H9 (cell line): ENCODE results near the gene MICALL2. TPM values are rescaled to one million over a fixed set of nuclear protein-coding genes. Genes with fewer than 3 reads are reported as not detected.

Experiments
- DNase-seq: peaks from one replicate; pipeline ENCODE4 v3.0.0-alpha.2; 2017
- H2AFZ ChIP-seq: one replicate; pipeline ENCODE4 v1.6.1; 2013; ENCODE audit warnings: mild to moderate bottlenecking, low read length, control low read depth, moderate library complexity
- H2AK5ac ChIP-seq: 2 replicates; pipeline ENCODE4 v1.6.1; 2013; ENCODE audit warnings: low read length, control low read depth, mixed read lengths; ENCODE audit not compliant: insufficient read length
- H2BK120ac ChIP-seq: one replicate; pipeline ENCODE4 v1.6.1; 2013; ENCODE audit warnings: low read depth, mild to moderate bottlenecking, low read length, control low read depth, inconsistent platforms; ENCODE audit not compliant: poor library complexity, severe bottlenecking
- H2BK12ac ChIP-seq: 2 replicates; pipeline ENCODE4 v1.6.1; 2013; ENCODE audit warnings: low read length, control low read depth, mixed read lengths, low read depth; ENCODE audit not compliant: insufficient read length
- H2BK15ac ChIP-seq: 2 replicates; pipeline ENCODE4 v1.6.1; 2013; ENCODE audit warnings: low read depth, low read length, control low read depth
- H2BK20ac ChIP-seq: one replicate; pipeline ENCODE4 v1.6.1; 2013; ENCODE audit warnings: low read depth, mild to moderate bottlenecking, low read length, control low read depth, inconsistent platforms; ENCODE audit not compliant: poor library complexity, severe bottlenecking
- H2BK5ac ChIP-seq: 2 replicates; pipeline ENCODE4 v1.6.1; 2013; ENCODE audit warnings: low read length, control low read depth, mixed read lengths; ENCODE audit not compliant: insufficient read length
- H3K14ac ChIP-seq: 2 replicates; pipeline ENCODE4 v1.6.1; 2013; ENCODE audit warnings: low read length, control low read depth; ENCODE audit not compliant: insufficient read depth
- H3K18ac ChIP-seq: 2 replicates; pipeline ENCODE4 v1.6.1; 2013; ENCODE audit warnings: low read depth, mild to moderate bottlenecking, mixed read lengths, low read length, control low read depth; ENCODE audit not compliant: insufficient read length
- H3K23ac ChIP-seq: 2 replicates; pipeline ENCODE4 v1.6.1; 2013; ENCODE audit warnings: low read length, control low read depth, mixed read lengths, low read depth; ENCODE audit not compliant: insufficient read length
- H3K23me2 ChIP-seq: 2 replicates; pipeline ENCODE4 v1.6.1; 2013; ENCODE audit warnings: low read depth, mild to moderate bottlenecking, mixed read lengths, low read length, control low read depth; ENCODE audit not compliant: insufficient read length, poor library complexity, severe bottlenecking
- H3K27ac ChIP-seq: 2 replicates; pipeline ENCODE4 v1.5.1; 2013; ENCODE audit warnings: low read length, control low read depth, mixed read lengths, low read depth; ENCODE audit not compliant: insufficient read length
- H3K27me3 ChIP-seq: 2 replicates; pipeline ENCODE4 v1.6.1; 2013; ENCODE audit warnings: low read length, control low read depth, inconsistent platforms; ENCODE audit not compliant: insufficient read depth
- H3K4ac ChIP-seq: 2 replicates; pipeline ENCODE4 v1.6.1; 2013; ENCODE audit warnings: low read depth, mild to moderate bottlenecking, control low read depth, inconsistent platforms, low read length, moderate library complexity
- H3K4me1 ChIP-seq: 2 replicates; pipeline ENCODE4 v1.6.1; 2013; ENCODE audit warnings: low read length, control low read depth, inconsistent platforms; ENCODE audit not compliant: insufficient read depth
- H3K4me2 ChIP-seq: 2 replicates; pipeline ENCODE4 v1.6.1; 2013; ENCODE audit warnings: low read length, control low read depth, mixed read lengths; ENCODE audit not compliant: insufficient read length, insufficient read depth
- H3K56ac ChIP-seq: 2 replicates; pipeline ENCODE4 v1.6.1; 2013; ENCODE audit warnings: low read depth, mild to moderate bottlenecking, mixed read lengths, low read length, control low read depth; ENCODE audit not compliant: insufficient read length
- H3K79me1 ChIP-seq: 2 replicates; pipeline ENCODE4 v1.6.1; 2013; ENCODE audit warnings: low read depth, mild to moderate bottlenecking, moderate library complexity, low read length, control low read depth, inconsistent platforms; ENCODE audit not compliant: insufficient read depth, poor library complexity, severe bottlenecking
- H3K79me2 ChIP-seq: 2 replicates; pipeline ENCODE4 v1.6.1; 2013; ENCODE audit warnings: low read length, control low read depth, inconsistent platforms; ENCODE audit not compliant: insufficient read depth
- H3K9ac ChIP-seq: 2 replicates; pipeline ENCODE4 v1.6.1; 2013; ENCODE audit warnings: low read length, control low read depth, mixed read lengths; ENCODE audit not compliant: insufficient read length; ENCODE audit errors: extremely low read depth
- H3K9me3 ChIP-seq: one replicate; pipeline ENCODE4 v1.6.1; 2013; ENCODE audit warnings: low read depth, low read length, inconsistent platforms; ENCODE audit not compliant: control insufficient read depth
- H3T11ph ChIP-seq: one replicate; pipeline ENCODE4 v1.6.1; 2013; ENCODE audit warnings: mild to moderate bottlenecking, low read length, control low read depth, inconsistent platforms
- H4K20me1 ChIP-seq: one replicate; pipeline ENCODE4 v1.6.1; 2013; ENCODE audit not compliant: control insufficient read depth, insufficient read length, insufficient read depth
- H4K5ac ChIP-seq: 2 replicates; pipeline ENCODE4 v1.6.1; 2013; ENCODE audit warnings: low read depth, mild to moderate bottlenecking, mixed read lengths, low read length, control low read depth; ENCODE audit not compliant: insufficient read length
- H4K8ac ChIP-seq: replicated peaks from 2 replicates; pipeline ENCODE4 v1.6.1; 2013; ENCODE audit warnings: low read length, control low read depth, mixed read lengths, low read depth; ENCODE audit not compliant: insufficient read length
- H4K91ac ChIP-seq: 2 replicates; pipeline ENCODE4 v1.6.1; 2013; ENCODE audit warnings: low read depth, mild to moderate bottlenecking, moderate library complexity, mixed read lengths, low read length, control low read depth; ENCODE audit not compliant: insufficient read length
- H3K27ac Mint-ChIP-seq, 3 experiments: 2 replicates in 2 of 3; 3 replicates in 1 of 3; pipeline ENCODE4 v1.8.0; 2020 to 2021; ENCODE audit warnings: mixed read lengths in 3 of 3, mild to moderate bottlenecking in 1 of 3, moderate library complexity in 1 of 3
- H3K27me3 Mint-ChIP-seq: 2 replicates; pipeline ENCODE4 v1.8.0; 2021; ENCODE audit warnings: low read depth, mild to moderate bottlenecking, moderate library complexity, mixed read lengths
- H3K36me3 Mint-ChIP-seq, 3 experiments: 2 replicates in 2 of 3; 3 replicates in 1 of 3; pipeline ENCODE4 v1.8.0; 2020 to 2021; ENCODE audit warnings: low read depth in 3 of 3, mixed read lengths in 3 of 3; ENCODE audit not compliant: insufficient read depth in 1 of 3
- H3K4me1 Mint-ChIP-seq, 2 experiments: 2 replicates each; pipeline ENCODE4 v1.8.0; 2020; ENCODE audit warnings: mixed read lengths in 2 of 2
- H3K4me3 Mint-ChIP-seq, 2 experiments: 2 replicates in 1 of 2; 3 replicates in 1 of 2; pipeline ENCODE4 v1.8.0; 2020 to 2021; ENCODE audit warnings: mild to moderate bottlenecking in 2 of 2, mixed read lengths in 2 of 2, moderate library complexity in 1 of 2
- H3K9me3 Mint-ChIP-seq, 2 experiments: 2 replicates in 1 of 2; 3 replicates in 1 of 2; pipeline ENCODE4 v1.8.0; 2020; ENCODE audit warnings: mild to moderate bottlenecking in 2 of 2, mixed read lengths in 2 of 2, moderate library complexity in 1 of 2
- CTCF ChIP-seq: fragments of 200-600 bp; sonication (generic); conservative IDR thresholded peaks from 3 replicates; pipeline ENCODE4 v1.8.0; 2021; ENCODE audit warnings: antibody characterized with exemption, mild to moderate bottlenecking
- WGBS: extraction: QIAGEN DNeasy Blood & Tissue Kit; methylation state at CpG from one replicate; pipeline ENCODE4 v1.1.7; 2013; ENCODE audit warnings: missing lambda C conversion rate, low lambda C conversion rate, mixed read lengths; ENCODE audit not compliant: insufficient read length; ENCODE audit errors: extremely low coverage; 5-methylcytosine and 5-hydroxymethylcytosine counted together
- total RNA-seq: library from RNA; stranded (reverse); gene quantifications from 2 replicates; pipeline ENCODE4 v1.2.1, GENCODE V29; 2021

Gene MICALL2
- total RNA-seq, 1 experiment from 2014 or later, result 7.1 TPM

GRCh38 chr7:1427064-1427657 is 32.1 kb downstream of the MICALL2 start:
- Histone ChIP-seq H3K23ac (no peak overlapping the region), H2BK12ac (no peak overlapping the region), H4K20me1 (no peaks in the 10 kb centered on the region), H3K14ac (no peak overlapping the region), H4K91ac (no peak overlapping the region), H3K18ac (no peak overlapping the region), H3K4me1 (no peaks in the 10 kb centered on the region), H2BK120ac (no peak overlapping the region), H3K56ac (no peak overlapping the region), H4K8ac (no peak overlapping the region), H3K9me3 (no peaks in the 10 kb centered on the region), H2AK5ac (no peak overlapping the region), H4K5ac (no peak overlapping the region), H3K27me3 (no peaks in the 10 kb centered on the region), H3T11ph (no peak overlapping the region), H2BK15ac (no peak overlapping the region), H3K79me2 (no peaks in the 10 kb centered on the region), H3K9ac (no peak overlapping the region), H3K23me2 (no peaks in the 10 kb centered on the region), H2BK5ac (no peak overlapping the region), H3K4ac (no peak overlapping the region), H3K27ac (no peak overlapping the region), H3K79me1 (no peaks in the 10 kb centered on the region), H3K4me2 (no peak overlapping the region), H2AFZ (no peak overlapping the region), H2BK20ac (no peak overlapping the region)
- H3K27me3 Mint-ChIP-seq, result peaks cover 18% of the 10 kb centered on the region
- no peak overlapping the region for H3K4me3 Mint-ChIP-seq
- no peak for TF ChIP-seq CTCF
- DNase-seq, result no peak
- peaks cover 0 to 3% of the 10 kb centered on the region in 2 experiments; a peak in 1 of 5 replicates for H3K9me3 Mint-ChIP-seq
- no CpG with 5 or more reads among the region's 13 CpGs for WGBS
- no peak overlapping the region for H3K27ac Mint-ChIP-seq
- peaks cover 3 to 27% of the 10 kb centered on the region in 2 experiments for H3K4me1 Mint-ChIP-seq
- no peaks in the 10 kb centered on the region for H3K36me3 Mint-ChIP-seq
